GM18526 (cell line): Measurements from ENCODE around the gene ZFPM1.

Experiments used
- POLR2A ChIP-seq: IDR thresholded peaks from 3 replicates; pipeline ENCODE4 v1.6.1; 2011; ENCODE audit not compliant: insufficient read length; ENCODE audit errors: extremely low read depth

Gene ZFPM1

DNA sequence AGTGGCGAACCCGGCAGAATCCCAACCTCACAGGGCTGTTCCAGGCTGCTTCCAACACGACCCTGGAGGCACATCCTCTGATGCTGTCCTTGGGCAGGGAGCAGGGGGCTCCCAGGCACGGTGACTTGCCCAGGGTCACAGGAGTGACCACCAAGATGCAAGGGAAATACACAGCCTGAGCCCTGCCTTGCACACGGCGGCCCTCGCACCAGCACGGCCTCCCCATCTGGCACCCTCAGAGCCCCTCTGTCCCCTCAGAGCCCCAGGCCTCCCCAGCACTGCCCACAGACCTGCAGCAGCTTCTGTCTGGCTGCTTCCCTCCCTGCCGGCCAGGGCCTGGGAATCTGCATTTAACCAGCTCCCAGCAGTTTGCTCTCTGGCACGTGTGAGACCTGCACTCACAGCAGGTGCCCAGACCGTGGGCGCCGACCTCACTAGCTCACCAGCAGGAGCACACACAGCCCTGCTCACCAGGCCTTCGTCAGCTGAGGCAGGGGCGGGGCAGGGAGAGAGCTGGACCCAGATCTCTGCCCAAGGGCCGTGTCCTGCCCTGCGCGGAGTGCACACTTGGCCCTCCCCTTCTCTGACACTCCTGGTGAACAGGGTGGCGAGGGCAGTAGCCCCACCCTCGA, 87.4 kb downstream of the ZFPM1 start:
- no peak for TF ChIP-seq POLR2A

DNA sequence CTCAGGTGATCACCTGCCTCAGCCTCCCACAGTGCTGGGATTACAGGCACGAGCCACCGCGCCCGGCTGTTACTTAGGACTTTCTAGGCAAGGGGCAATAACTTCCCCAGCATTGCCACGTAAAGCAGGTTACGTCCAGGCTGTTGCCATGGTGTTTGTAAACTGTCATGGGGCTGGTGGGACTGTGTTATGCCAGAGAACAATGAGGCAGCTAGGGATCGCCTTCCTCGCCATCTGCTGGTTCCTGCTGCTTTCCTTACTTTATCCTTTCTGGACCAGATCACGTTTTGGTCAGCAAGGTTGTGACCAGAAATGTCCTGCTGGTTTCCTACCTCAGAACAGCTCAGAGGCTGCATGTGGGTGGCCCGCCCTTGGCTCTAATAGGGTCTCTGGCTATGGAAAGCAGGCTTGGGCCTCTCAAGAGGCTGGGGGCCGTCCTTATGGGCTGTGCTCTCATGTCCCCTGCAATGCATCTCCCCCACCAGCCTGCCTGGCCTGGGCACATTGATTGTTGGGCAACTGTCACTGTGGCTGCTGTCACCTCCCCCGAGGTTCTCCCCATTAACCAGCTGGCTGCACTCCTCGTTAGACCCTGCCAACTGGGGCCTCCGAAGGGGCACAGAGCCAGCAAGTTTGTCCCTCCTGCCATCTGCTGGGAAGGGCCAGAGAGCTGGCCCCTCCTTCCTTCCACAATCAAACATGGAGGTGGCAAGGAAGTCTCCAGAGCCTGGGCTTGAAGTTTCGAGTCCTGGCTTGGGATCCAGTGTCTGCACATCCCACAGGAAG, 88.9 kb downstream of the ZFPM1 start:
- no peak for TF ChIP-seq POLR2A

DNA sequence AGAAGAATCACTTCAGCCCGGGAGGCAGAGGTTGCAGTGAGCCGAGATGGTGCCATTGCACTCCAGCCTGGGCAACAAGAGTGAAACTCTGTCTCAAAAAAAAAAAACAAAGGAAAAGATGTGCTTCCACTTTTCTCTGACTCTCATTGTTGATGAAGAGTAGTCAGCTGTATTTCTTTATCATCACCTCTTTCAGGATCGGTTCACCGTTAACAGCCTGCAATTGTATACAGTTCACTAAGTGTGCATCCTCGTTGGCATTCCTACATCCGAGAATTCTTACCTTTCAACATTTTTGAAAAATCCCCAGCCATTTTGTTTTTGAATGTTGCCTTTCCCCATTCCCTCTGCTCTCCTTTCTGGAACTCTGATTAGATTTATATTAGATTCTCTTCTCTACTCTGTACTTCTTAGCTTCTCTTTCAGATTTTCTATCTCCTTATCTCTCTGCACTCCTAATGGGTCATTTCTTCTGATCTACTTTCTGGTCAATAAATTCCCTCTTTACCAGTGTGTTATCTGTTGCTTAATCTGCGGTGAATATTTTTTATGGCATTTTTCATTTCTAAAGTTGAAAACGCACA, 90.2 kb downstream of the ZFPM1 start:
- no peak for TF ChIP-seq POLR2A

DNA sequence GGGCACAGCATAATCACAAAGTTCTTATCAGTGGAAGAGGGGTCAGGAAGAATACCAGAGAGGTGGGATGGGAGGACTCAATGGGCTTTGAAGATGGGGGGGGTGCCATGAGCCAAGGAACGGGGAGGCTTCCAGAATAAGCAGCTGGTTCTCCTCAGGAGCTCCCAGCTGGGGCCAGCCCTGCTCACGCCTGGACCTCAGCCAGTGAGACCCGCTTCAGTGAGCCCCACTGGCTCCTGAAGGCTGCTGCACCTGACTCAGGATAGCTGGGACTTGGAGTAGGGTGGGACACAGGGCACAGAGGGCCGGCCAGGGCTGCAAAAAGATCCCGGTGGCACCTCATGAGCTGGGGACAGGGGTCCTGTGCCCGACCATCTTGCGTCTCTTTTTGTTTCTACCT, 92.7 kb downstream of the ZFPM1 start:
- TF ChIP-seq POLR2A = no peak

DNA sequence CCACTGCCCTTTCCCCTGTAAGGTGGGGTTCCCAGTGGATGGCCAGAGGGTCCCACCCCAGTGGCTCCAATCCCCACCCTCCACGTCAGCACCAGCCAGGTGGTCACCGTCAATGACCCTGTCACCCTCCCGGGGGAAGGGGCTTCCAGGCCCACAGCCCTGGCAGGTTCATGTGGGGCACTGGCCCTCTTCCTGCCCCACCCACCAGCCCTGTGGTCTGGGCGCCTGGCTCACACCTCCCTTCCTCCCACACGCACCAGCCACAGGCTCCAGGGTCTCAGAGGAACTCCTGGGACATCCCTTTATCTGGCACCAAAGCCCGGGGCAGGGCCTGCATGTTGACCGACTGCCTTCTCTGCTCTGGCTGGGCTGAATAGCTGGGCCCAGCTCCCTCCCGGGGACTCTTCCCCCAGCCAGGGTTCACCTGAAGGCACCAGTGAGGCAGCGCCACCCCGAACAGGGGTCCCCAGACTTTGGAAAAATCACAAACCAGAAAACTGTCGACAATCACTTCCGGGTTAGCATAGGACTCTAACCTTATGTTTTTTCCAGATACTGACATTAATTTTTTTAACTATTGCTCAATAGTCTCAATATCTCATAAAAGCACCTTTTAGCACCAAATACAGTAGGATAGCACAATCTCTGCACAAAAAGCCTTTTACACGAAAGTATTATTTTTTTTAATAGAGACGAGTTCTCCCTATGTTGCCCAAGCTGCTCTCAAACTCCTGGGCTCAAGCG, 95.2 kb downstream of the ZFPM1 start:
- TF ChIP-seq POLR2A = no peak

DNA sequence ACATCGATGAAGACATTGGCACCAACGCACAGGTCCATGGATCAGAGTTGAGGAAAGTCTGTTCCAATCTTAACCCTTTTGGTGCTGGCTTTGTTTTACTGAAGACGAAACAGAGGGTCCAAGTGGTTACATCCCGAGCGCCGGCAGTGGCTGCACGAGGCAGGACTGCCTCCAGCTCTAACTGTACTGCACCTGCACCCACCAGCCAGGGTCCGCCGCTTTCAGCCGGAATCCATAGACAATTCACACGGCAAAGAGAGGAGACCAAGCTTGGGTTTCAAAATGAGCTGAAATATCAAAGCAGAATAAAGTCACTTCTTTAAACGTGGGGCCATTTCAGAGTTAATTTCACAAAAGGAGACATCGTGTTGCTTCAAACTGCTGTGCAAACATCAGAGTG, 95.9 kb downstream of the ZFPM1 start:
- TF ChIP-seq POLR2A = no peak

DNA sequence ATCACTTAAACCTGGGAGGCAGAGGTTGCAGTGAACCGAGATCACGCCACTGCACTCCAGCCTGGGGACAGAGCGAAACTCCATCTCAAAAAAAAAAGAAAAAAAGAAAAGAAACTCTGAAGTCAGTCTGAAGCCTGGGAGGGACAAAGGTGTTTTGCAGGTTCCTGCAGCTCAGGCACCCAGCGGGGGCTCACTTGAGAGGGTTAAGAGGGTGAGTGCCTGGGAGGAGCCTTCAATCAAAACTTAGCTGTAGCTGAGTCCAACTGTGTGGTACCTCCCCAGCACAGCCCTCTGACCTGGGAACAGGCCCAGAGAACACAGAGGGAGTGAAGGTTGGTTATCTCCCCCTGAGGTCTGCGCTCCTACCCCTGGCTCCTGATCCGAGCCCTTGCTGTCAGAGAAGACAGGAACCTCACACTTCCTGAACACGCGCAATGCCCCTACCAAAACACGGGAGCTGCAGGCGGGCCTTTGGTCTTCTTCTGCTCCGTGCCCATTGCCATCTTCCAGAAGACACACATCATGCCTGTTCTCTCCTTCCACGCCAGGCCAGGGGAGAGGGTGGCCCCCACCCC, 96.7 kb downstream of the ZFPM1 start:
- no peak for TF ChIP-seq POLR2A

DNA sequence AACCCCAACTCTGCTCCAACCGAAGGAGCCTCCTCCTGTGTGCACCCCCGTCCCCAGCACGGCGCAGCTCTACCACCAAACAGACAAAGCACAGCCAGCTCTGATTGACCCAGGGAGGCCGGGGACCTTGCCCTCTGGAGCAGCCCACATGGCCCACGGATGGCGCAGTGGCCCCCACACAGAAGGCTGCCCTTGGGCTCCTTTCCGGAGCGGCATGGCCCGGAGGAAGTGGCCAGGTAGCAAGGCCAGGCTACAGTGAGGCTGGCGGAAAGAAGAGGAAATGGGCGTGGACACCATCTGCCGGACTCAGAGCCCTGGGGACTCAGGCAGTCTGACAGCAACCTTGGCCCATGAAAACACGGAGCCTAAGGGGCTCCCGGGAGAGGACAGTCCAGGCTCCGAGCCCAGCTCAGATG, 97.2 kb downstream of the ZFPM1 start:
- TF ChIP-seq POLR2A = no peak

DNA sequence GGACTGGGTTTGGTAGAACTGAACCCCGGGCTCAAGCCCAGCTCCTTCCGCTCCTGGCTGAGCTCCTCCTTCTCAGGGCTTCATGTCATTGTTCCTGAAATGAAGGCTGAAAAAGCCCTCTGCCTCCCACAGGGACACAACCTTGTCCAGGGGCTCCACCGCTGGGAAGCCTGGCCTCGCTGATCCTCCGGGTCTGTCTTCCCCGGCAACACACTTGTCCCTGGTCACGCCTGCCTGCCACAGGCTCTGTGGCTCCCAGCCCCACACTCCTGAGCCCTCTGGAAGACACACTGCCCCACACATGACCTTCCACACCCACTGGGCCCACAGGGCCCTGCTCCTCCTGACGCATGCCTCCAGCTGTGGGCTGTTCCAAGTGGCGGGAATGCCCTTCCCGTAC, 99.1 kb downstream of the ZFPM1 start:
- no peak for TF ChIP-seq POLR2A

DNA sequence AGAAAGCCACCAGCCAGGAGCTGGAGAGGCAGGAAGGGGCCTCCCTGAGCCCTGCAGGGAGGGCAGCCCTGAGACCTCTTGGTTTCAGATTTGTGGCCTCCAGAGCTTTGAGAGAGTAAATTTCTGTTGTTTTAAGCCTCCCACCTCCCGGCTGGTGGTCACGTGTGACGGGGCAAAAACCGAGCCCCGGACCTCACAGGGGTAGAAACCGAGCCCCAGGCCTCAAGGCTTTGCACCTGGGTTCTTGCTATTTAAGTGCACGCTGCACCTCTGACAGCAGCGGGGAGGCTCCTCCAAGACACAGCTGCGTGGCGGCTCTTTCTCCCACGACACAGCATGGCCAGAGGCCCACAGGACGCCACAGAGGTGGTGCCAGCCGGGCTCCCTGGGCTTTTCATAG, 99.7 kb downstream of the ZFPM1 start:
- TF ChIP-seq POLR2A = no peak

DNA sequence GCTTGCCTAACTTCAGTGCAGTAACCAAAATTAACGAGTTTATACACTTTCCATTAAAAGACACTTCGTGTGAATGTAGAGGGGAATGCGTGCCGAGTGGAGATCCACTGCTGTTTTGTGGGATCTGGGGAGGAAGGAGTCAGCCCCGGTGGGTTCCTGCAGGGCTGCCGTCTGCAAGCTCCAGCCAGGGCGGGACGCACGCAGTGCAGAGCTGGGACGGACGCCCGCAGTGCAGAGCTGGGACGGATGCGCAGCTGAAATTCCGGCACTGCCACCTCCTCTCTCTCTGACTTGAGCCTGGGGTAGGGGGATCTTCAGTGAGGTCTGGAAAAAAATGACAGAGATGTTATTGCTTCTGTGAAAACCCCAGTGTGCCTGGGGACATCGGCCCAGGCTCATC, 100.7 kb downstream of the ZFPM1 start:
- TF ChIP-seq POLR2A = no peak

DNA sequence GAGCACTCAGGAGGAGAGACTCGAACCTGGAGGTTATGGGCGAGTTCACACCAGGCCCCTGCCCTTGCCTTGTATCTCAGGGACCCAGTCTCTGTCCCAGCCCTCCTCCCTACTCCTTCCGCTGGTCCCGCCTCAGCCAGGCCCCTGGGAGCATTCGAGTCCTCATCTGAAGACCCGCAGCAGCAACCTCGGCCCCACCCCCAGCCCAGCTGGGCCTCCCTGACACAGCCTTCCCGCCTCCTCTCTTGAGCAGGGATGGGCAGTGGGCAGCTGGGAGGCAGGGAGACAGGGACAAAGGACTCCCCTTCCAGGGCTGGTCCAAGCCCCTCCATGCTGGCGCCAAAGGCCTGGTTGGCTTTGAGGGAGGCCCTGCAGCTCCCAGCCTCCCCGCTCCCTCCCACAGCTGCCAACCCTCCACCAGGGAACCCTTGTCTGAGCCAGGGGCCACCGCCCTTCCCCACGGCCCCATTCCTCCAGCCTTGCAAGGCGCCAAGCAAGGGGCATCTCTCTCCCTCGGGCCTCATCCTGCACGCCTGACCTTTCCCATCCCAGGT, 101.7 kb downstream of the ZFPM1 start:
- no peak for TF ChIP-seq POLR2A

DNA sequence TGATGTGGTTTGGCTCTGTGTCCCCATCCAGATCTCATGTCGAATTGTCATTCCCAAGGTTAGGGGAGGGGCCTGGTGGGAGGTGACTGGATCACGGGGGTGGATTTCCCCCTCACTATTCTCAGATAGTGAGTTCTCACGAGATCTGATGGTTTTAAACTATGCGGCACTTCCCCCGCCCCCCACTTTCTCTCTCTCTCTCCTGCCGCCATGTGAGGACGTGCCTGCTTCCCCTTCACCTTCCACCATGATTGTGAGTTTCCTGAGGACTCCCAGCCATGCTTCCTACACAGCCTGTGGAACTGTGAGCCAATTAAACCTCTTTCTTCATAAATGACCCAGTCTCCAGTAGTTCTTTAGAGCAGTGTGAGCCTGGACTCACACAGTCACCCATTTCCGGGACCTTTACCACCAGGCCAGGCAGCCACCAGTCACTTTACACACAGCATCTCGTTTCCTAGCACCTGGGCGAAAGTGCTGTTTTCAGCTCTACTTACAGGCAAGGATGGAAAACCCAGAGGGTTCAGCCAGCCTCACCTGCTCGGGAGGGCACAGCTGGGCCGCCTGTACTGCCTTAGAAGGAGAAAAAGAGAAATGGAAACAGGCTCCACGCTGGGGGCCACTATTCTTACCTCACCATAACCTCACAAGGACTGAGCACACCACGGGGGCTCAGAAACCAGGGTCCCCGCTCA, 103.4 kb downstream of the ZFPM1 start:
- no peak for TF ChIP-seq POLR2A
